Measurements from ENCODE around the gene KIF1B.

DNA sequence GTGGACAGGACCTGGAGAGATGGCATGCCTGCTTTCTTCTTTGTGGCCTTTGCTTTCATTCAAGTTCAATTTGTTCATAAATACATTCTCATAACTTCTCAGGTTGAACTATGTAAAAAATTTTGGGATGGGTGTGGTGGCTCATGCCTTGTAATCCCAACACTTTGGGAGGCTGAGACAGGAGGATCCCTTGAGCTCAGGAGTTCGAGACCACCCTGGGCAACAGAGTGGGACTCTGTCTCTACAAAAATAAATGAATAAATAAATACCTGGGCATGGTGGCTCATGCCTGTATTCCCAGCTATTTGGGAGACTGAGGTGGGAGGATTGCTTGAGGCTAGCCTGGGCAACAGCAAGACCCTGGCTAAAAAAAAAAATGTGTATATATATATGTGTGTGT, 2.1 kb downstream of the KIF1B start:
- TF ChIP-seq, protein P1, sequence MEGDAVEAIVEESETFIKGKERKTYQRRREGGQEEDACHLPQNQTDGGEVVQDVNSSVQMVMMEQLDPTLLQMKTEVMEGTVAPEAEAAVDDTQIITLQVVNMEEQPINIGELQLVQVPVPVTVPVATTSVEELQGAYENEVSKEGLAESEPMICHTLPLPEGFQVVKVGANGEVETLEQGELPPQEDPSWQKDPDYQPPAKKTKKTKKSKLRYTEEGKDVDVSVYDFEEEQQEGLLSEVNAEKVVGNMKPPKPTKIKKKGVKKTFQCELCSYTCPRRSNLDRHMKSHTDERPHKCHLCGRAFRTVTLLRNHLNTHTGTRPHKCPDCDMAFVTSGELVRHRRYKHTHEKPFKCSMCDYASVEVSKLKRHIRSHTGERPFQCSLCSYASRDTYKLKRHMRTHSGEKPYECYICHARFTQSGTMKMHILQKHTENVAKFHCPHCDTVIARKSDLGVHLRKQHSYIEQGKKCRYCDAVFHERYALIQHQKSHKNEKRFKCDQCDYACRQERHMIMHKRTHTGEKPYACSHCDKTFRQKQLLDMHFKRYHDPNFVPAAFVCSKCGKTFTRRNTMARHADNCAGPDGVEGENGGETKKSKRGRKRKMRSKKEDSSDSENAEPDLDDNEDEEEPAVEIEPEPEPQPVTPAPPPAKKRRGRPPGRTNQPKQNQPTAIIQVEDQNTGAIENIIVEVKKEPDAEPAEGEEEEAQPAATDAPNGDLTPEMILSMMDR (IDR thresholded peaks at IDR 0.05): no peak
- no peak for TF ChIP-seq EZH2 (IDR thresholded peaks at IDR 0.05; ENCODE audit: borderline replicate concordance, insufficient read depth, low read depth, low read length, poor library complexity, severe bottlenecking)

All from B cell (primary cell).